HEK293T (cell line): ENCODE results near the gene KRABD2.

Source experiments
- BHLHE40 ChIP-seq: fragments of 450-650 bp; IDR thresholded peaks from 2 replicates; pipeline ENCODE4 v1.6.1; 2016; ENCODE audit warnings: mild to moderate bottlenecking, moderate library complexity, borderline replicate concordance
- ELF4 ChIP-seq: fragments of 450-650 bp; IDR thresholded peaks from 2 replicates; pipeline ENCODE4 v1.6.1; 2017; ENCODE audit warnings: antibody characterized with exemption
- FOXM1 ChIP-seq: fragments of 450-650 bp; IDR thresholded peaks from 2 replicates; pipeline ENCODE4 v1.6.1; 2017; ENCODE audit warnings: mild to moderate bottlenecking, borderline replicate concordance
- L3MBTL2 ChIP-seq: fragments of 450-650 bp; conservative IDR thresholded peaks from 2 replicates; pipeline ENCODE4 v1.6.1; 2016; ENCODE audit warnings: mild to moderate bottlenecking
- NFRKB ChIP-seq: fragments of 450-650 bp; IDR thresholded peaks from 2 replicates; pipeline ENCODE4 v1.6.1; 2016; ENCODE audit warnings: mild to moderate bottlenecking, moderate library complexity
- SP1 ChIP-seq: fragments of 450-650 bp; IDR thresholded peaks from 2 replicates; pipeline ENCODE4 v1.6.1; 2017
- SUZ12 ChIP-seq: fragments of 450-650 bp; IDR thresholded peaks from 2 replicates; pipeline ENCODE4 v1.6.1; 2016; ENCODE audit warnings: mild to moderate bottlenecking
- TARDBP ChIP-seq: fragments of 450-650 bp; IDR thresholded peaks from 2 replicates; pipeline ENCODE4 v1.6.1; 2016
- ZNF384 ChIP-seq: fragments of 450-650 bp; IDR thresholded peaks from 2 replicates; pipeline ENCODE4 v1.6.1; 2016
- TF ChIP-seq, protein P1 (sequence below): fragments of 450-650 bp; IDR thresholded peaks from 2 replicates; pipeline ENCODE4 v1.6.1; 2016

DNA sequence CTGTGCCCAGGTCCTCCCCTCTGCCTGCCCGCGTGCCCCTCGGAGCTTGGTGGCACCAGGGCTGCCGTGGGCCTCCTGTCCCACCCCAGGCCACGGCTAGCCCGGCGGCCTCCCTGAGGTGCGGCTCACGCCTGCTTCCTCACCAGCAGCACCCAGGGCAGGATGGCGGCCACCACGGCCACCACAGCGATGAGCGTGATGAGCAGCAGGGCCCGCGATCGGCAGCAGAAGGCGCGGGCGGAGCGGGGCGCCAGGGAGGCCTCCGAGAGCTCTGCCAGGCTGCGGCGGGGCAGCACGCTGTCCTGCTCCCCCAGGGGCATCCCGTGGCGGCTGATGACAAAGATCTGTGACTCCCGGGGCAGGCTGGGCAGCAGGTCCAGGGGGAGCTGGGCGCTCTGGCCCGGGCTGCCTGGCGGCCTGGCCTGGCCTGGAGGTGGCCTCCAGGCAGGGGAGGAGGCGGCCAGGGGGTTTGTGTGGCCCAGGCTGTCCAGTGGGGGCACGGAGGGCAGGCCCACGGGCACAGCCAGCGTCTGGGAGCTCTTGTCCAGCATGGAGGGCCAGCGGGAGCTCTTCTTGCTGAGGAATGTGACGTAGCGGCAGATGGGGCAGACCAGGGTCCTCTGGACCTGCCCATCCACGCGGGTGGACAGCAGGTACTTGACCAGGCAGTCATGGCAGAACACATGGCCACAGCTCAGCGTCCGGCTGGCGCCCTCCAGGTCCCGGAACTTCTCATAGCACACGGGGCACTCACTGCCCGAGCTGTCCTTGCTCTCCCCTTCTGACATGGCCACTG, 16.4 kb upstream of the KRABD2 start:
- TF ChIP-seq NFRKB: no peak
- TF ChIP-seq BHLHE40: no peak
- TF ChIP-seq ZNF384: no peak
- no peak for TF ChIP-seq TARDBP
- TF ChIP-seq, protein P1, sequence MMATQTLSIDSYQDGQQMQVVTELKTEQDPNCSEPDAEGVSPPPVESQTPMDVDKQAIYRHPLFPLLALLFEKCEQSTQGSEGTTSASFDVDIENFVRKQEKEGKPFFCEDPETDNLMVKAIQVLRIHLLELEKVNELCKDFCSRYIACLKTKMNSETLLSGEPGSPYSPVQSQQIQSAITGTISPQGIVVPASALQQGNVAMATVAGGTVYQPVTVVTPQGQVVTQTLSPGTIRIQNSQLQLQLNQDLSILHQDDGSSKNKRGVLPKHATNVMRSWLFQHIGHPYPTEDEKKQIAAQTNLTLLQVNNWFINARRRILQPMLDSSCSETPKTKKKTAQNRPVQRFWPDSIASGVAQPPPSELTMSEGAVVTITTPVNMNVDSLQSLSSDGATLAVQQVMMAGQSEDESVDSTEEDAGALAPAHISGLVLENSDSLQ: no peak
- no peak for TF ChIP-seq FOXM1
- TF ChIP-seq ELF4: no peak
- no peak for TF ChIP-seq L3MBTL2
- TF ChIP-seq SUZ12: no peak
- TF ChIP-seq SP1: no peak
